Astrocyte of the spinal cord (primary cell): ENCODE results near the gene DNAH17.
A peak's percentile ranks its signal among the peaks of the same experiment; 100 is the strongest.

Experiments
- DNase-seq: peaks from one replicate; pipeline ENCODE4 v3.0.0; 2011; ENCODE audit warnings: low read depth, low spot score
- H3K4me3 ChIP-seq: 2 replicates; pipeline ENCODE4 v1.5.1; 2011; ENCODE audit warnings: low read depth, mild to moderate bottlenecking, low read length, moderate library complexity
- CTCF ChIP-seq: IDR thresholded peaks from 2 replicates; pipeline ENCODE4 v1.5.1; 2012; ENCODE audit warnings: low read depth, mild to moderate bottlenecking, low read length, inconsistent platforms
- in situ Hi-C: cut with HindIII; loops from 2 replicates; pipeline ENCODE4 v1.10.0; 2017; ENCODE audit warnings: low sequenced_read_pairs

DNAH17 gene

GRCh38 chr17:78534492-78535272 is 42.5 kb downstream of the DNAH17 start:
- no peak for DNase-seq
- in situ Hi-C loops = no loop called here
- H3K4me3 ChIP-seq = no peak overlapping the region
- TF ChIP-seq CTCF = no peak

DNA sequence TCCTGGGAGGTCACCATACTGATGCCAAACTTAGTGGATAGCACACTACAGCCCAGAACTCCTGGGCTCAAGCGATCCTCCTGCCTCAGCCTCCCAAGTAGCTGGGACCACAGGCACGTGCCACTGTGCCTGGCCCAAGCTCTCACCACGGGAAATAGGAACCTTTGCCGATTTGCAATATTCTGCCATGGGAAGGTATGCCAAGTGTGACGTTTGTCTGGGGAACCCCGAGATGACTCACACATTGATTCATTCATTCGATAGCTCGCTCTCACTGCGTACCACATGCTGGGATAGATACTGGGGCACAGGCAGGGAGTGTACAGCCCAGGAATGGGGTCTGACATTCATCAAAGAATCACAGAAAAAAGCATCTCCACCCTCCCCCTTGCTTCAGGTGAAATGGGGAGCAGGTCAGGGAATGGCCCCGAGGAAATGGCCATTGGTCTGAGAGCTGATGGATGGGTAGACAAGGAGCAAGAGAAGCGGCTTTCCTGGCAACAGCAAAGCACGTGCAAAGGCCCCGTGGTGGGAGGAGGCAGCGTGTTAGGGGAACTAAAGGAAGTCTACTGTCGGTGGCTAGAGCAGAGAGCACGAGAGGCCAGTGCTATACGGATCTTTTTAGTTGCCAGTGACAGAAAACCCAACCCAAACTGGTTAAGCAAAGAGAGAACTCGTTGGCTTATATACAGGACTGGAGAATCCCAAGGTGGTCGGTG is 44.1 kb downstream of the DNAH17 start:
- no peak overlapping the region for H3K4me3 ChIP-seq
- peak; percentile 80 for DNase-seq
- no peak for TF ChIP-seq CTCF
- in situ Hi-C loops = no loop called here

GRCh38 chr17:78532311-78532710 is 44.9 kb downstream of the DNAH17 start:
- H3K4me3 ChIP-seq = no peak overlapping the region
- in situ Hi-C loops = no loop called here
- DNase-seq = no peak
- no peak for TF ChIP-seq CTCF

DNA sequence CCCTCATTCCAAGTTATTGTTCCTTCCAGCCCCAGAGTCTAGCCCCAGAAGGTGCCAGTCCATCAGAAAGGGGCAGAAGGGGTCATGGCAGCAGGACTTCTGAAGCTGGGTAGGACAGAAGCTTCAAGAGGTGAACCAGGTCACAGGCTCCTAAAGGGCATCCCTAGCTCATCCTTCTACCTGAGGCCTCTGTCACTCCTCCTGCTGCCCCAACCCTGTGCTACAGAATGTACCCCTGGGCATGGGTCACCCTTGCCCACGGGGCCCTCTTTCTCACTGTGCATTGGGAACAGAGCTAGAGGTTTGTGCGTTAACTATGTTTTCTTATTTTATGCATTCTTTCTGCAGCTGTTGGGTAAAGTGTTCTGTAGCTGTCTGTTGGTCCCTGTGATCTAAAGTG is 46.5 kb downstream of the DNAH17 start:
- no peak for DNase-seq
- H3K4me3 ChIP-seq = no peak overlapping the region
- in situ Hi-C loops = no loop called here
- TF ChIP-seq CTCF = no peak

GRCh38 chr17:78529871-78530670 is 47.1 kb downstream of the DNAH17 start:
- no peak for TF ChIP-seq CTCF
- DNase-seq = no peak

DNA sequence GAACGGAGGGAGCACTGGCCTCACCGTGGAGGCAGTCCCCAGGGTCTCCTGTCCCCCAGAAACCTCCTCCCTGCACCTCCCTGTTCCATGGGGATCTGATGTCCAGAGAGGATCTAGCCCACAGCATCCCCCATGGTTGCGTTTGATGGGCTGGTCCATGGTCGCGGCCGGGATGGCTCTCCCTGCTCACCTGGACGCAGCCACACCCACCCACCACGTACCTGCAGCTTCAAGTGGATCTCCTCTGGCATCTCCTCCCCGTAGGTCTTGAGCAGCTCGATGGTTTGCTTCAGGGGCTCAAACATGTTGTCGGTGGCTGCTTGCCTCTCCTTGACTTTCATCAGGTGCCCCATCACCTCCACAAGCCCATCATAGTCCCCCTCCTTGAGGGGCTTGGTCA is 47.9 kb downstream of the DNAH17 start:
- H3K4me3 ChIP-seq = no peak overlapping the region
- no peak for TF ChIP-seq CTCF
- in situ Hi-C loops = no loop called here
- no peak for DNase-seq

More at GRCh38 chr17:78529871-78530670, 47.1 kb downstream of the DNAH17 start:
- in situ Hi-C loops = no loop called here
- H3K4me3 ChIP-seq = no peak overlapping the region
